Neural crest cell (in vitro differentiated cells): Measurements from ENCODE around the gene URB1. TPM values are rescaled to one million over a fixed set of nuclear protein-coding genes. Genes with fewer than 3 reads are reported as not detected.
"Not testable (repeated sequence)": the region's sequence is repeated elsewhere in the genome, so short reads cannot be mapped to it uniquely, and the experiment has no call there.

Experiments used
- DNase-seq: peaks from one replicate; pipeline ENCODE4 v3.0.0; 2021; ENCODE audit warnings: low read depth, mixed read lengths, low spot score
- H3K27ac Mint-ChIP-seq: one replicate; pipeline ENCODE4 v1.8.0; 2021; ENCODE audit warnings: mild to moderate bottlenecking, mixed read lengths; ENCODE audit not compliant: unreplicated experiment
- H3K27me3 Mint-ChIP-seq: 2 replicates; pipeline ENCODE4 v1.8.0; 2021; ENCODE audit warnings: low read depth, mild to moderate bottlenecking, mixed read lengths
- H3K36me3 Mint-ChIP-seq: 2 replicates; pipeline ENCODE4 v1.8.0; 2021; ENCODE audit warnings: low read depth, mild to moderate bottlenecking, mixed read lengths
- H3K4me1 Mint-ChIP-seq: 2 replicates; pipeline ENCODE4 v1.8.0; 2021; ENCODE audit warnings: mixed read lengths
- H3K4me3 Mint-ChIP-seq: one replicate; pipeline ENCODE4 v1.8.0; 2021; ENCODE audit warnings: mild to moderate bottlenecking, mixed read lengths
- H3K9me3 Mint-ChIP-seq: 2 replicates; pipeline ENCODE4 v1.8.0; 2021; ENCODE audit warnings: mixed read lengths
- total RNA-seq: library from RNA; stranded (reverse); gene quantifications from 2 replicates; pipeline ENCODE4 v1.2.1, GENCODE V29; 2021
- TF ChIP-seq, protein P1 (sequence below): fragments of 200-600 bp; sonication (generic); conservative IDR thresholded peaks from 2 replicates; pipeline ENCODE4 v1.5.0; 2021; ENCODE audit warnings: antibody characterized with exemption, mild to moderate bottlenecking

URB1 gene
- total RNA-seq, 1 donor from 2014 or later = 23.1 TPM

DNA sequence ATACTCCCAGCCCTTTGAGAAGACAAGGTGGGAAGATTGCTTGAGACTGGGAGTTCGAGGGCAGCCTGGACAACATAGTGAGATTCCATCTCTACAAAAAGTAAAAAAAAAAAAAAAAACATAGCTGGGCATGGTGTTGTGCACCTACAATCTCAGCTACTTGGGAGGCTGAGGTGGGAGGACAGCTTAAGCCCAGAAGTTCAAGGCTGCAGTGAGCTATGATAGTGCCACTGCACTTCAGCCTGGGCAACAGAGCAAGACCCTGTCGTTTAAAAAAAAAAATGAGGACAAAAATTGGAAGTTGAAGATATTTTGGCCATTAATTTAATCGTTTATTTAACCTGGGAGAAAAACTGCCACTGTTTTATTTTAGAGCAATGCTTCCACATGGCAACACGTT lies 1.1 kb downstream of the URB1 start:
- TF ChIP-seq, protein P1, sequence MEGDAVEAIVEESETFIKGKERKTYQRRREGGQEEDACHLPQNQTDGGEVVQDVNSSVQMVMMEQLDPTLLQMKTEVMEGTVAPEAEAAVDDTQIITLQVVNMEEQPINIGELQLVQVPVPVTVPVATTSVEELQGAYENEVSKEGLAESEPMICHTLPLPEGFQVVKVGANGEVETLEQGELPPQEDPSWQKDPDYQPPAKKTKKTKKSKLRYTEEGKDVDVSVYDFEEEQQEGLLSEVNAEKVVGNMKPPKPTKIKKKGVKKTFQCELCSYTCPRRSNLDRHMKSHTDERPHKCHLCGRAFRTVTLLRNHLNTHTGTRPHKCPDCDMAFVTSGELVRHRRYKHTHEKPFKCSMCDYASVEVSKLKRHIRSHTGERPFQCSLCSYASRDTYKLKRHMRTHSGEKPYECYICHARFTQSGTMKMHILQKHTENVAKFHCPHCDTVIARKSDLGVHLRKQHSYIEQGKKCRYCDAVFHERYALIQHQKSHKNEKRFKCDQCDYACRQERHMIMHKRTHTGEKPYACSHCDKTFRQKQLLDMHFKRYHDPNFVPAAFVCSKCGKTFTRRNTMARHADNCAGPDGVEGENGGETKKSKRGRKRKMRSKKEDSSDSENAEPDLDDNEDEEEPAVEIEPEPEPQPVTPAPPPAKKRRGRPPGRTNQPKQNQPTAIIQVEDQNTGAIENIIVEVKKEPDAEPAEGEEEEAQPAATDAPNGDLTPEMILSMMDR = no peak
- Mint-ChIP-seq H3K4me1 (peaks cover 16% of the 10 kb centered on the region), H3K27me3 (peaks cover 23% of the 10 kb centered on the region), H3K4me3 (peak overlapping the region; percentile 89), H3K36me3 (peaks cover 11% of the 10 kb centered on the region), H3K27ac (no peak overlapping the region), H3K9me3 (peaks cover 6% of the 10 kb centered on the region)
- no peak for DNase-seq

DNA sequence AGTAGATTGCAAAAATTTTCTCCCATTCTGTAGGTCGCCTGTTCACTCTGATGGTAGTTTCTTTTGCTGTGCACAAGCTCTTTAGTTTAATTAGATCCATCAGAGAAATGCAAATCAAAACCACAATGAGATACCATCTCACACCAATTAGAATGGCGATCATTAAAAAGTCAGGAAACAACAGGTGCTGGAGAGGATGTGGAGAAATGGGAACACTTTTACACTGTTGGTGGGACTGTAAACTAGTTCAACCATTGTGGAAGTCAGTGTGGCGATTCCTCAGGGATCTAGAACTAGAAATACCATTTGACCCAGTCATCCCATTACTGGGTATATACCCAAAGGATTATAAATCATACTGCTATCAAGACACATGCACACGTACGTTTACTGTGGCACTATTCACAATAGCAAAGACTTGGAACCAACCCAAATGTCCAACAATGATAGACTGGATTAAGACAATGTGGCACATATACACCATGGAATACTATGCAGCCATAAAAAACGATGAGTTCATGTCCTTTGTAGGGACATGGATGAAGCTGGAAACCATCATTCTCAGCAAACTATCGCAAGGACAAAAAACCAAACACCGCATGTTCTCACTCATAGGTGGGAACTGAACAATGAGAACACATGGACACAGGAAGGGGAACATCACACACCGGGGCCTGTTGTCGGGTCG lies 2.1 kb downstream of the URB1 start:
- Mint-ChIP-seq H3K36me3 (peaks cover 11% of the 10 kb centered on the region), H3K27me3 (peaks cover 17% of the 10 kb centered on the region), H3K4me1 (peaks cover 16% of the 10 kb centered on the region)
- not testable (repeated sequence) for H3K9me3 Mint-ChIP-seq, H3K4me3 Mint-ChIP-seq, DNase-seq, H3K27ac Mint-ChIP-seq

DNA sequence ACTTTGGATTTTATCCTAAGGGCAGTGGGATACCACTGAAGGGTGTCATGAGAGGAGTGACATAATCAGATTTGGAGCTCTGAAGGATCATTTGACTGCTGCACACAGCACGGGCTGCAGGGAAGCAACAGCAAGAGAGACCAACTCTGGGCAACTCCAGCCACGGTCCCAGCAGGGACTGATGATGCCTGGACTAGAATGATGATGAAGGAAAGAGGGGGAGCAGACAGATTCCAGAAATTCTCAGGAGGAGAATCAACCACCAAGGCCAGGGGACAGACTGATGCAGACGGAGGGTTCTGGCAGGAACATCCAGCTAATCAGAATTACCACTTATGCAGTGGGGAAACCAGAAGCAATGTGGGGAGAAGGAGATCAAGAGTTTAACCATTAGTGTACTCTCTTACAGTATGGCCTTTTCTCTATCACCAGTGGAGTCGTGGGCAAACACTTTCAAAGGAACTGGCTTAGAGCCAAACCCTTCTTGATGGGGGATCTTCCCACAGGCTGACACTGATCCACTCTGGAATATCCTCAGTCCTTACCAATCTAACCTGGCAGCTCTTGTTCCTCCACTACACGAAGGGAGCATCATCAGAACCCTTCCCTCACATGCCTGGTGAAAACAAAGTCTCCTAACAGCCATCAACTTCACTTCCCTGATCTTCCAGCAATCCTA lies 3.3 kb downstream of the URB1 start:
- TF ChIP-seq, protein P1 = no peak
- Mint-ChIP-seq H3K27ac (no peak overlapping the region), H3K4me3 (peak overlapping the region; percentile 50), H3K27me3 (peaks cover 6% of the 10 kb centered on the region), H3K4me1 (peaks cover 16% of the 10 kb centered on the region), H3K36me3 (peaks cover 12% of the 10 kb centered on the region), H3K9me3 (peaks cover 6% of the 10 kb centered on the region)
- no peak for DNase-seq

DNA sequence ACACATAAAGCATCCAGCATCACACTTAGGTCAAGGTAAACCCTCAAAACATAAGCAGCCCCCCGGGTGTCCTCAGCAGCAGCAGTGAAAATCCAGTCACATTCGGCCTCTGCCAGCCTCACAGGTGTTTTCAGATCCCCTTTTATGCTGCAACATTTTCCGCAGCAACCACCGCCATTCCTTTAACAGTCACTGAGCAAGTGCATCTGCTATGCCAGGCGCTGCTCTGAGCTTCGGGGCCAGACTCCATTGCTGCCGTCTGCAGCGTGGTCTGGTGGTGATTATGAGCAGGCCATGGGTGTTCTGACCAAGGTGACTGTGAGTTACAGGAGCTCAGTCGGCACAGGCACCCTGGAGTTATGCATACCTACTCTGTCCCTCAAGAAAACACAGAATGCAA lies 4.5 kb downstream of the URB1 start:
- TF ChIP-seq, protein P1 = no peak
- peaks cover 6% of the 10 kb centered on the region for H3K36me3 Mint-ChIP-seq
- H3K4me3 Mint-ChIP-seq = no peak overlapping the region
- no peaks in the 10 kb centered on the region for H3K27me3 Mint-ChIP-seq
- no peak overlapping the region for H3K27ac Mint-ChIP-seq
- no peaks in the 10 kb centered on the region for H3K9me3 Mint-ChIP-seq
- DNase-seq = no peak
- H3K4me1 Mint-ChIP-seq = peaks cover 16% of the 10 kb centered on the region

DNA sequence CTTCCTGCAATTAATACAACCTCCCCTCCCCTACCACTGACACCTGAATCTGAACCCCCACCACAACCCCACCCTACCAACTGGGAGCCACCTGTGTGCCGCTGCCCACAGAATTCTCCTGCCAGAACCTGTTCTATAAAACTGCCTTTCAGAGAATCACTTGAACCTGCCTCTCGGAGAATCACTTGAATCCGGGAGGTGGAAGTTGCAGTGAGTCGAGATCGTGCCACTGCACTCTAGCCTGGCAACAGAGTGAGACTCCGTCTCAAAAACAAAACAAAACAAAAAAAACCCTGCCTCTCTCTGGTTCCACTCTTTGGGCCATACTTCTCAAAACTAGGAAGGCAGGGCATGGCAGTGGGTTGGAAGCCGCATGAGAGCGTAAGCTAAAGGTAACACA lies 5.7 kb downstream of the URB1 start:
- H3K27ac Mint-ChIP-seq = no peak overlapping the region

More for the DNA sequence above, 5.7 kb downstream of the URB1 start:
- TF ChIP-seq, protein P1 = no peak
- Mint-ChIP-seq H3K9me3 (no peaks in the 10 kb centered on the region), H3K27me3 (no peaks in the 10 kb centered on the region), H3K36me3 (peaks cover 6% of the 10 kb centered on the region), H3K4me1 (peaks cover 13% of the 10 kb centered on the region), H3K4me3 (no peak overlapping the region)
- no peak for DNase-seq
